Sigmoid colon (tissue), 4 donors: Measurements from ENCODE around the gene LIM2.

Experiments used
- CTCF ChIP-seq, 4 experiments: fragments of 450-650 bp in 3 of 4; fragments of 200-600 bp in 1 of 4; IDR thresholded peaks; one replicate each; pipeline ENCODE4 v1.5.1; 2016 to 2019; ENCODE audit warnings: antibody characterized with exemption in 4 of 4, mild to moderate bottlenecking in 3 of 4, moderate library complexity in 2 of 4
- EP300 ChIP-seq, 4 donors: sonication (generic); formaldehyde crosslinking; IDR thresholded peaks; one replicate each; pipeline ENCODE4 v1.6.1; 2017; ENCODE audit warnings: antibody characterized with exemption in 4 of 4

GRCh38 chr19:51372021-51372648, 15.6 kb downstream of the LIM2 start:
- TF ChIP-seq CTCF (IDR thresholded peaks at IDR 0.05): no peak
- TF ChIP-seq EP300 (IDR thresholded peaks at IDR 0.05): no peak
